Endothelial cell of umbilical vein (primary cell): ENCODE data around the gene EPHX1. TPM values are rescaled to one million over a fixed set of nuclear protein-coding genes. Genes with fewer than 3 reads are reported as not detected.

Experiments used
- BruUV-seq: library from RNA; stranded (reverse); fragments of 400-500 nt; replicated peaks from 2 replicates; lab custom pipeline; 2021; lab: Mats Ljungman, UMichigan
- CTCF ChIA-PET: fragments of 300-600, 350-600 bp; sonication (Branson Sonifier 250); formaldehyde crosslinking; loops from one replicate; lab custom pipeline; 2021; ENCODE audit warnings: antibody characterized with exemption, inconsistent platforms; lab: Charles Lee
- POLR2A ChIA-PET: fragments of 300-600, 350-600 bp; sonication (Branson Sonifier 250); formaldehyde crosslinking; loops from one replicate; lab custom pipeline; 2021; ENCODE audit warnings: antibody characterized with exemption, inconsistent platforms; lab: Charles Lee
- DNase-seq: peaks from one replicate; pipeline ENCODE4 v3.0.0-alpha.2; 2011; ENCODE audit warnings: low read depth, low spot score
- FAIRE-seq: peaks from 2 replicates; lab custom pipeline; 2011; peaks lifted over from hg19 to GRCh38; lab: Jason Lieb, UNC
- H2AFZ ChIP-seq: 2 replicates; pipeline ENCODE4 v1.6.0; 2012; ENCODE audit warnings: low read depth, low read length, control low read depth, inconsistent platforms
- H3K27ac ChIP-seq: 2 replicates; pipeline ENCODE4 v1.5.1; 2011; ENCODE audit warnings: low read depth, mild to moderate bottlenecking, control low read depth, low read length, moderate library complexity; ENCODE audit not compliant: insufficient read depth
- H3K27me3 ChIP-seq, 2 experiments: 2 replicates each; pipeline versions ENCODE4 v1.6.0 to v1.6.1; 2011; ENCODE audit warnings: low read length in 2 of 2, mixed read lengths in 1 of 2; ENCODE audit not compliant: control insufficient read depth in 2 of 2, insufficient read depth in 2 of 2
- H3K36me3 ChIP-seq, 2 experiments: 2 replicates in 1 of 2; 3 replicates in 1 of 2; pipeline ENCODE4 v1.5.1; 2011; ENCODE audit warnings: low read length in 2 of 2, mild to moderate bottlenecking in 1 of 2, moderate library complexity in 1 of 2; ENCODE audit not compliant: control insufficient read depth in 2 of 2, insufficient read depth in 2 of 2; ENCODE audit errors: extremely low read depth in 1 of 2
- H3K4me1 ChIP-seq: 3 replicates; pipeline ENCODE4 v1.5.1; 2011; ENCODE audit warnings: mild to moderate bottlenecking, low read length; ENCODE audit not compliant: control insufficient read depth, insufficient read depth; ENCODE audit errors: extremely low read depth
- H3K4me2 ChIP-seq: 2 replicates; pipeline ENCODE4 v1.6.1; 2011; ENCODE audit warnings: low read length, control low read depth, mixed read lengths; ENCODE audit not compliant: insufficient read depth
- H3K4me3 ChIP-seq, 3 experiments: fragments of 200-600 bp in 1 of 3; sonication (generic), shearing (Covaris generic) in 1 of 3; replicated peaks in 1 of 3; 2 replicates each; pipeline ENCODE4 v1.5.1; 2011 to 2016; ENCODE audit warnings: control low read depth in 3 of 3, low read length in 3 of 3, mild to moderate bottlenecking in 2 of 3, inconsistent platforms in 1 of 3, low read depth in 1 of 3, moderate library complexity in 1 of 3; ENCODE audit not compliant: insufficient read depth in 1 of 3
- H3K79me2 ChIP-seq: 2 replicates; pipeline ENCODE4 v1.6.0; 2012; ENCODE audit warnings: low read length, inconsistent platforms; ENCODE audit not compliant: control insufficient read depth, insufficient read depth
- H3K9ac ChIP-seq: replicated peaks from 2 replicates; pipeline ENCODE3; 2011; ENCODE audit warnings: low read length, control low read depth; ENCODE audit not compliant: insufficient read depth; ENCODE audit errors: extremely low read depth
- H3K9me1 ChIP-seq: replicated peaks from 3 replicates; pipeline ENCODE4 v1.6.0; 2011; ENCODE audit warnings: mild to moderate bottlenecking, low read length; ENCODE audit not compliant: control insufficient read depth, insufficient read depth; ENCODE audit errors: extremely low read depth
- H3K9me3 ChIP-seq: replicated peaks from 2 replicates; pipeline ENCODE4 v1.5.1; 2012; ENCODE audit warnings: low read length, inconsistent platforms; ENCODE audit not compliant: control insufficient read depth, insufficient read depth
- H4K20me1 ChIP-seq: replicated peaks from 2 replicates; pipeline ENCODE3; 2011; ENCODE audit warnings: mild to moderate bottlenecking, low read length; ENCODE audit not compliant: control insufficient read depth, insufficient read depth; ENCODE audit errors: extremely low read depth
- EZH2 ChIP-seq: IDR thresholded peaks from 2 replicates; pipeline ENCODE4 v1.6.1; 2012; ENCODE audit warnings: borderline replicate concordance, low read depth, mild to moderate bottlenecking, moderate library complexity, low read length, inconsistent platforms; ENCODE audit not compliant: severe bottlenecking
- FOS ChIP-seq: IDR thresholded peaks from 2 replicates; pipeline ENCODE4 v1.6.1; 2011; ENCODE audit warnings: mild to moderate bottlenecking, low read length, moderate library complexity, borderline replicate concordance; ENCODE audit not compliant: insufficient read depth
- GATA2 ChIP-seq: IDR thresholded peaks from 2 replicates; pipeline ENCODE4 v1.7.0; 2011; ENCODE audit warnings: low read depth, mild to moderate bottlenecking, moderate library complexity, mixed read lengths, low read length; ENCODE audit not compliant: insufficient read length, insufficient read depth
- JUN ChIP-seq: IDR thresholded peaks from 2 replicates; pipeline ENCODE4 v1.6.1; 2011; ENCODE audit warnings: borderline replicate concordance, low read depth; ENCODE audit not compliant: insufficient read length, insufficient read depth
- MYC ChIP-seq: IDR thresholded peaks from one replicate; pipeline ENCODE4 v1.6.1; 2011; ENCODE audit warnings: mild to moderate bottlenecking, low read depth, low read length
- POLR2A ChIP-seq: IDR thresholded peaks from 2 replicates; pipeline ENCODE4 v1.6.1; 2012; ENCODE audit warnings: low read depth, mild to moderate bottlenecking, control low read depth, low read length
- POLR2AphosphoS5 ChIP-seq: IDR thresholded peaks from 2 replicates; pipeline ENCODE4 v1.6.1; 2012; ENCODE audit warnings: low read depth, mild to moderate bottlenecking, control low read depth, low read length, moderate library complexity; ENCODE audit not compliant: insufficient read depth
- dilution Hi-C: fragments of 300-500 bp; cut with MboI; formaldehyde crosslinking; loops from one replicate; pipeline ENCODE4 v1.15.0; 2019; ENCODE audit warnings: low sequenced_read_pairs; ENCODE audit not compliant: extremely low pct_ligation_motif_present
- intact Hi-C: fragments of 100-400 bp; cut with micrococcal nuclease; formaldehyde crosslinking; loops from one replicate; pipeline ENCODE4 v1.10.0; 2022
- polyA plus RNA-seq, 4 experiments: library from polyadenylated mRNA; depleted of rRNA in 3 of 4; stranded (reverse) in 3 of 4; unstranded in 1 of 4; fragments of >200 nt; gene quantifications; 2 replicates each; pipeline versions ENCODE4 v1.2.1 to v1.2.3, GENCODE V29; 2011 to 2012; ENCODE audit warnings: missing spikeins in 1 of 4
- total RNA-seq: library from RNA; stranded (reverse); gene quantifications from 2 replicates; pipeline ENCODE4 v1.2.3, GENCODE V29; 2021
- TF ChIP-seq, protein P1 (sequence below): IDR thresholded peaks from 2 replicates; pipeline ENCODE4 v1.6.1; 2011; ENCODE audit not compliant: insufficient read depth, insufficient read length
- TF ChIP-seq, protein P2 (sequence below), 2 donors: IDR thresholded peaks; 1 replicate in 1 of 2; 2 replicates in 1 of 2; pipeline ENCODE4 v1.5.1; 2011; ENCODE audit warnings: low read length in 2 of 2, mild to moderate bottlenecking in 2 of 2, moderate library complexity in 2 of 2, control low read depth in 1 of 2, inconsistent platforms in 1 of 2, low read depth in 1 of 2; ENCODE audit not compliant: insufficient read depth in 1 of 2; ENCODE audit errors: extremely low read depth in 1 of 2

The EPHX1 gene
- total and polyA plus RNA-seq, 2 donors (not counting 3 experiments of a cell fraction or from before 2014, with no cell fraction given): 23.7 to 25.2 TPM

DNA sequence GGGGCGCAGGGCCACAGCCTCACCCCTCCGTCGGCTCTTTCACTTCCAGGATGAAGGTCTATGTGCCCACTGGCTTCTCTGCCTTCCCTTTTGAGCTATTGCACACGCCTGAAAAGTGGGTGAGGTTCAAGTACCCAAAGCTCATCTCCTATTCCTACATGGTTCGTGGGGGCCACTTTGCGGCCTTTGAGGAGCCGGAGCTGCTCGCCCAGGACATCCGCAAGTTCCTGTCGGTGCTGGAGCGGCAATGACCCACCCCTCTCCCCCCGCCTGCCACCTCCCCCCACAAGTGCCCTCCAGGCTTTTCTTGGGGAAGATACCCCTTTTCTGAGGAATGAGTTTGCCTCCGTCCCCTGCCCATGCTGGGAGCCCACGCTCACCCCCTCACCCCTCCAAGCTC lies 35.2 kb downstream of the EPHX1 start:
- peaks cover 0 to 7% of the 10 kb centered on the region in 2 experiments for H3K36me3 ChIP-seq
- dilution Hi-C loops: no loop called here

More for the DNA sequence above, 35.2 kb downstream of the EPHX1 start:
- no peak overlapping the region for H3K9ac ChIP-seq
- H3K9me1 ChIP-seq: no peaks in the 10 kb centered on the region
- H3K9me3 ChIP-seq: no peaks in the 10 kb centered on the region
- H3K4me1 ChIP-seq: no peaks in the 10 kb centered on the region
- TF ChIP-seq GATA2 (no peak), JUN (no peak), POLR2AphosphoS5 (no peak), EZH2 (no peak), MYC (no peak), POLR2A (no peak), FOS (no peak)
- TF ChIP-seq, protein P1, sequence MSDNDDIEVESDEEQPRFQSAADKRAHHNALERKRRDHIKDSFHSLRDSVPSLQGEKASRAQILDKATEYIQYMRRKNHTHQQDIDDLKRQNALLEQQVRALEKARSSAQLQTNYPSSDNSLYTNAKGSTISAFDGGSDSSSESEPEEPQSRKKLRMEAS: no peak
- TF ChIP-seq, protein P2, sequence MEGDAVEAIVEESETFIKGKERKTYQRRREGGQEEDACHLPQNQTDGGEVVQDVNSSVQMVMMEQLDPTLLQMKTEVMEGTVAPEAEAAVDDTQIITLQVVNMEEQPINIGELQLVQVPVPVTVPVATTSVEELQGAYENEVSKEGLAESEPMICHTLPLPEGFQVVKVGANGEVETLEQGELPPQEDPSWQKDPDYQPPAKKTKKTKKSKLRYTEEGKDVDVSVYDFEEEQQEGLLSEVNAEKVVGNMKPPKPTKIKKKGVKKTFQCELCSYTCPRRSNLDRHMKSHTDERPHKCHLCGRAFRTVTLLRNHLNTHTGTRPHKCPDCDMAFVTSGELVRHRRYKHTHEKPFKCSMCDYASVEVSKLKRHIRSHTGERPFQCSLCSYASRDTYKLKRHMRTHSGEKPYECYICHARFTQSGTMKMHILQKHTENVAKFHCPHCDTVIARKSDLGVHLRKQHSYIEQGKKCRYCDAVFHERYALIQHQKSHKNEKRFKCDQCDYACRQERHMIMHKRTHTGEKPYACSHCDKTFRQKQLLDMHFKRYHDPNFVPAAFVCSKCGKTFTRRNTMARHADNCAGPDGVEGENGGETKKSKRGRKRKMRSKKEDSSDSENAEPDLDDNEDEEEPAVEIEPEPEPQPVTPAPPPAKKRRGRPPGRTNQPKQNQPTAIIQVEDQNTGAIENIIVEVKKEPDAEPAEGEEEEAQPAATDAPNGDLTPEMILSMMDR (IDR thresholded peaks at IDR 0.05; ENCODE audit: extremely low read depth in 1 of 2, insufficient read depth in 1 of 2, low read depth in 1 of 2, low read length in 2 of 2): no peak
- DNase-seq (no peak), FAIRE-seq (no peak)
- CTCF ChIA-PET: interaction anchor here (0.7 to 3.7 kb wide), 7 partner anchors 10 to 370 kb away, joined by 3 to 29 read pairs (median 8); partner anchors contain the start of genes EPHX1 and SRP9
- no peak overlapping the region for H3K4me2 ChIP-seq
- BruUV-seq: no TSS peak
- no peak overlapping the region for H2AFZ ChIP-seq
- no peaks in the 10 kb centered on the region for H3K27me3 ChIP-seq
- POLR2A ChIA-PET: no interaction called here
- H3K4me3 ChIP-seq: no peak overlapping the region
- no peaks in the 10 kb centered on the region for H3K79me2 ChIP-seq
- intact Hi-C loops: loop anchor here (1.0 to 5.0 kb wide), 5 partner anchors 35 to 370 kb away; partner anchors contain the start of genes EPHX1 and SRP9
- no peaks in the 10 kb centered on the region for H4K20me1 ChIP-seq
- no peak overlapping the region for H3K27ac ChIP-seq
